ENCODE results near the gene MYMX. TPM values are rescaled to one million over a fixed set of nuclear protein-coding genes. Genes with fewer than 3 reads are reported as not detected.

Gene MYMX
- total RNA-seq, 1 experiment from 2014 or later, result not detected

DNA sequence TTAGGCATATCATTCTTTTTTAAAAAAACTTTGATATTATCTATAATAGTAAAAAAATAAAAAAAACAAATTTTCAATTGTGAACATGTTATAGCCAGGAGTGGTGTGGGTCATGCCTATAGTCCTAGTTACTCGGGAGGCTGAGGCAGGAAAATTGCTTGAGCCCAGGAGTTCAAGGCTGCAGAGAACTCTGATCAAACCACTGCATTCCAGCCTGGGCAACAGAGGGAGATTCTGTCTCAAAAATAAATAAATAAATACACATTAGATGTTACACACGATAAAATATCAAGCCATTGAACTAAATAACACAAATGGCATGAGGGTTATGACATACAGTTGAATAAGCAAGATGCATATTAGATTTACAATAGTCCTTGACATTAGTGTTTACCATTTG, 27.9 kb upstream of the MYMX start:
- Histone ChIP-seq H3K9ac (ENCODE audit: low read length) (no peak overlapping the region), H2AFZ (ENCODE audit: low read depth, low read length, poor library complexity, severe bottlenecking) (no peak overlapping the region), H3K27ac (ENCODE audit: low read depth, low read length) (no peak overlapping the region), H3K9me3 (ENCODE audit: control insufficient read depth in 1 of 2, insufficient read depth in 1 of 2, low read depth in 1 of 2, low read length in 2 of 2) (no peaks in the 10 kb centered on the region), H3K4me2 (ENCODE audit: low read length) (no peak overlapping the region), H3K36me3 (ENCODE audit: control insufficient read depth in 1 of 2, insufficient read depth in 2 of 2, low read length in 2 of 2) (no peaks in the 10 kb centered on the region), H3K27me3 (ENCODE audit: insufficient read depth, low read length) (no peaks in the 10 kb centered on the region), H3K4me3 (replicated peaks in 1 of 2; ENCODE audit: low read depth in 1 of 2, low read length in 2 of 2) (no peak overlapping the region), H3K9me2 (ENCODE audit: insufficient read depth) (no peaks in the 10 kb centered on the region), H3K4me1 (ENCODE audit: control insufficient read depth in 1 of 2, insufficient read depth in 2 of 2, low read length in 2 of 2) (peaks cover 10 to 13% of the 10 kb centered on the region in 2 experiments; a peak in 3 of 4 replicates), H3K79me2 (ENCODE audit: insufficient read depth, low read length) (no peaks in the 10 kb centered on the region), H4K20me1 (ENCODE audit: insufficient read depth) (no peaks in the 10 kb centered on the region)
- TF ChIP-seq, protein P1, sequence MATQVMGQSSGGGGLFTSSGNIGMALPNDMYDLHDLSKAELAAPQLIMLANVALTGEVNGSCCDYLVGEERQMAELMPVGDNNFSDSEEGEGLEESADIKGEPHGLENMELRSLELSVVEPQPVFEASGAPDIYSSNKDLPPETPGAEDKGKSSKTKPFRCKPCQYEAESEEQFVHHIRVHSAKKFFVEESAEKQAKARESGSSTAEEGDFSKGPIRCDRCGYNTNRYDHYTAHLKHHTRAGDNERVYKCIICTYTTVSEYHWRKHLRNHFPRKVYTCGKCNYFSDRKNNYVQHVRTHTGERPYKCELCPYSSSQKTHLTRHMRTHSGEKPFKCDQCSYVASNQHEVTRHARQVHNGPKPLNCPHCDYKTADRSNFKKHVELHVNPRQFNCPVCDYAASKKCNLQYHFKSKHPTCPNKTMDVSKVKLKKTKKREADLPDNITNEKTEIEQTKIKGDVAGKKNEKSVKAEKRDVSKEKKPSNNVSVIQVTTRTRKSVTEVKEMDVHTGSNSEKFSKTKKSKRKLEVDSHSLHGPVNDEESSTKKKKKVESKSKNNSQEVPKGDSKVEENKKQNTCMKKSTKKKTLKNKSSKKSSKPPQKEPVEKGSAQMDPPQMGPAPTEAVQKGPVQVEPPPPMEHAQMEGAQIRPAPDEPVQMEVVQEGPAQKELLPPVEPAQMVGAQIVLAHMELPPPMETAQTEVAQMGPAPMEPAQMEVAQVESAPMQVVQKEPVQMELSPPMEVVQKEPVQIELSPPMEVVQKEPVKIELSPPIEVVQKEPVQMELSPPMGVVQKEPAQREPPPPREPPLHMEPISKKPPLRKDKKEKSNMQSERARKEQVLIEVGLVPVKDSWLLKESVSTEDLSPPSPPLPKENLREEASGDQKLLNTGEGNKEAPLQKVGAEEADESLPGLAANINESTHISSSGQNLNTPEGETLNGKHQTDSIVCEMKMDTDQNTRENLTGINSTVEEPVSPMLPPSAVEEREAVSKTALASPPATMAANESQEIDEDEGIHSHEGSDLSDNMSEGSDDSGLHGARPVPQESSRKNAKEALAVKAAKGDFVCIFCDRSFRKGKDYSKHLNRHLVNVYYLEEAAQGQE (IDR thresholded peaks at IDR 0.05; ENCODE audit: low read depth), result no peak
- TF ChIP-seq CEBPB (IDR thresholded peaks at IDR 0.05; ENCODE audit: low read depth) (no peak), ZFX (IDR thresholded peaks at IDR 0.05) (no peak), ELF1 (IDR thresholded peaks at IDR 0.05; ENCODE audit: borderline replicate concordance, low read depth) (no peak), JUND (IDR thresholded peaks at IDR 0.05) (no peak), SIN3A (IDR thresholded peaks at IDR 0.05; ENCODE audit: low read depth) (no peak), EZH2phosphoT487 (IDR thresholded peaks at IDR 0.05; ENCODE audit: borderline replicate concordance) (no peak), YY1 (IDR thresholded peaks at IDR 0.05; ENCODE audit: extremely low read depth, insufficient replicate concordance, low read depth, low read length) (no peak), POLR2A (IDR thresholded peaks at IDR 0.05; ENCODE audit: borderline replicate concordance, extremely low read depth, insufficient read depth, insufficient read length) (no peak), RAD21 (IDR thresholded peaks at IDR 0.05; ENCODE audit: low read depth) (no peak), POLR2AphosphoS5 (IDR thresholded peaks at IDR 0.05; ENCODE audit: low read depth, low read length) (no peak), CBX3 (IDR thresholded peaks at IDR 0.05; ENCODE audit: low read depth) (no peak), SRF (IDR thresholded peaks at IDR 0.05; ENCODE audit: low read depth) (no peak), EGR1 (IDR thresholded peaks at IDR 0.05; ENCODE audit: low read depth) (no peak), TCF7L2 (IDR thresholded peaks at IDR 0.05; ENCODE audit: borderline replicate concordance, extremely low read depth, insufficient read depth, insufficient read length) (no peak), ZNF274 (IDR thresholded peaks at IDR 0.05; ENCODE audit: low read depth, low read length) (no peak), EZH2 (IDR thresholded peaks at IDR 0.05) (no peak)
- TF ChIP-seq, protein P2, sequence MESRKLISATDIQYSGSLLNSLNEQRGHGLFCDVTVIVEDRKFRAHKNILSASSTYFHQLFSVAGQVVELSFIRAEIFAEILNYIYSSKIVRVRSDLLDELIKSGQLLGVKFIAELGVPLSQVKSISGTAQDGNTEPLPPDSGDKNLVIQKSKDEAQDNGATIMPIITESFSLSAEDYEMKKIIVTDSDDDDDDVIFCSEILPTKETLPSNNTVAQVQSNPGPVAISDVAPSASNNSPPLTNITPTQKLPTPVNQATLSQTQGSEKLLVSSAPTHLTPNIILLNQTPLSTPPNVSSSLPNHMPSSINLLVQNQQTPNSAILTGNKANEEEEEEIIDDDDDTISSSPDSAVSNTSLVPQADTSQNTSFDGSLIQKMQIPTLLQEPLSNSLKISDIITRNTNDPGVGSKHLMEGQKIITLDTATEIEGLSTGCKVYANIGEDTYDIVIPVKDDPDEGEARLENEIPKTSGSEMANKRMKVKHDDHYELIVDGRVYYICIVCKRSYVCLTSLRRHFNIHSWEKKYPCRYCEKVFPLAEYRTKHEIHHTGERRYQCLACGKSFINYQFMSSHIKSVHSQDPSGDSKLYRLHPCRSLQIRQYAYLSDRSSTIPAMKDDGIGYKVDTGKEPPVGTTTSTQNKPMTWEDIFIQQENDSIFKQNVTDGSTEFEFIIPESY (IDR thresholded peaks at IDR 0.05; ENCODE audit: extremely low read depth, insufficient replicate concordance, low read length), result no peak
- TF ChIP-seq, protein P3, sequence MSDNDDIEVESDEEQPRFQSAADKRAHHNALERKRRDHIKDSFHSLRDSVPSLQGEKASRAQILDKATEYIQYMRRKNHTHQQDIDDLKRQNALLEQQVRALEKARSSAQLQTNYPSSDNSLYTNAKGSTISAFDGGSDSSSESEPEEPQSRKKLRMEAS (IDR thresholded peaks at IDR 0.05), result no peak
- TF ChIP-seq, protein P4, sequence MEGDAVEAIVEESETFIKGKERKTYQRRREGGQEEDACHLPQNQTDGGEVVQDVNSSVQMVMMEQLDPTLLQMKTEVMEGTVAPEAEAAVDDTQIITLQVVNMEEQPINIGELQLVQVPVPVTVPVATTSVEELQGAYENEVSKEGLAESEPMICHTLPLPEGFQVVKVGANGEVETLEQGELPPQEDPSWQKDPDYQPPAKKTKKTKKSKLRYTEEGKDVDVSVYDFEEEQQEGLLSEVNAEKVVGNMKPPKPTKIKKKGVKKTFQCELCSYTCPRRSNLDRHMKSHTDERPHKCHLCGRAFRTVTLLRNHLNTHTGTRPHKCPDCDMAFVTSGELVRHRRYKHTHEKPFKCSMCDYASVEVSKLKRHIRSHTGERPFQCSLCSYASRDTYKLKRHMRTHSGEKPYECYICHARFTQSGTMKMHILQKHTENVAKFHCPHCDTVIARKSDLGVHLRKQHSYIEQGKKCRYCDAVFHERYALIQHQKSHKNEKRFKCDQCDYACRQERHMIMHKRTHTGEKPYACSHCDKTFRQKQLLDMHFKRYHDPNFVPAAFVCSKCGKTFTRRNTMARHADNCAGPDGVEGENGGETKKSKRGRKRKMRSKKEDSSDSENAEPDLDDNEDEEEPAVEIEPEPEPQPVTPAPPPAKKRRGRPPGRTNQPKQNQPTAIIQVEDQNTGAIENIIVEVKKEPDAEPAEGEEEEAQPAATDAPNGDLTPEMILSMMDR (IDR thresholded peaks at IDR 0.05 in 2 of 3, conservative IDR thresholded peaks at IDR 0.05 in 1 of 3; ENCODE audit: borderline replicate concordance in 1 of 3, insufficient read depth in 1 of 3, low read depth in 2 of 3, low read length in 2 of 3), result no peak
- ChIA-PET POLR2A (interaction anchor here (2.3 kb wide), 1 partner anchor 58 kb away, joined by 6 read pairs; the partner anchor contains the start of gene HSP90AB1), CTCF (interaction anchor here (1.3 kb wide), 1 partner anchor 92 kb away, joined by 3 read pairs; no protein-coding TSS in a partner anchor), RAD21 (ENCODE audit: low non-redundant PET in 1 of 2, low total read pairs in 2 of 2, uncharacterized antibody in 2 of 2, unreplicated experiment in 2 of 2) (no interaction called here)
- DNase-seq (ENCODE audit: low read depth, low spot score), result no peak
- ATAC-seq, result no peak
- no TSS peak for BruUV-seq (replicated peaks)
- intact Hi-C loops (cut with micrococcal nuclease), result no loop called here
